ENCODE data around the gene KSR2. TPM values are rescaled to one million over a fixed set of nuclear protein-coding genes. Genes with fewer than 3 reads are reported as not detected.

Gene KSR2
- total RNA-seq, 1 experiment from 2014 or later, result 0.02 TPM

- no peak overlapping the region for H3K4me3 Mint-ChIP-seq (ENCODE audit: unreplicated experiment)
- H3K27me3 Mint-ChIP-seq (ENCODE audit: insufficient read depth, unreplicated experiment), result no peaks in the 10 kb centered on the region
- no peaks in the 10 kb centered on the region for H3K36me3 Mint-ChIP-seq (ENCODE audit: insufficient read depth, unreplicated experiment)
- TF ChIP-seq CTCF (IDR thresholded peaks at IDR 0.05; ENCODE audit: unreplicated experiment), result no peak
- CTCF ChIA-PET, result interaction anchor here (0.5 to 5.9 kb wide), 13 partner anchors 10 to 1855 kb away, joined by 3 to 41 read pairs (median 4); no protein-coding TSS in a partner anchor
- POLR2A ChIA-PET, result interaction anchor here (0.6 kb wide), 1 partner anchor 23 kb away, joined by 3 read pairs; no protein-coding TSS in a partner anchor
- no TSS peak for BruUV-seq (replicated peaks)
- intact Hi-C loops (cut with micrococcal nuclease), result loop anchor here (10.0 kb wide), 1 partner anchor 98 kb away; no protein-coding TSS in a partner anchor
- peaks cover 9% of the 10 kb centered on the region for H3K9me3 Mint-ChIP-seq (ENCODE audit: unreplicated experiment)
- H3K4me1 Mint-ChIP-seq (ENCODE audit: insufficient read depth, unreplicated experiment), result peaks cover 7% of the 10 kb centered on the region
- H3K27ac Mint-ChIP-seq (ENCODE audit: low read depth, unreplicated experiment), result no peak overlapping the region
- no peak for DNase-seq (ENCODE audit: unreplicated experiment)
These were observed 136.0 kb downstream of the KSR2 start for GRCh38 chr12:117832459-117833457.

GRCh38 chr12:117830471-117830870 lies 138.3 kb downstream of the KSR2 start:
- Mint-ChIP-seq H3K4me3 (ENCODE audit: unreplicated experiment) (no peak overlapping the region), H3K27ac (ENCODE audit: low read depth, unreplicated experiment) (no peak overlapping the region), H3K36me3 (ENCODE audit: insufficient read depth, unreplicated experiment) (no peaks in the 10 kb centered on the region), H3K9me3 (ENCODE audit: unreplicated experiment) (peaks cover 9% of the 10 kb centered on the region), H3K4me1 (ENCODE audit: insufficient read depth, unreplicated experiment) (no peaks in the 10 kb centered on the region), H3K27me3 (ENCODE audit: insufficient read depth, unreplicated experiment) (peaks cover 10% of the 10 kb centered on the region)
- ChIA-PET POLR2A (interaction anchor here (0.7 kb wide), 1 partner anchor 323 kb away, joined by 4 read pairs; no protein-coding TSS in a partner anchor), CTCF (interaction anchor here (0.5 to 5.9 kb wide), 4 partner anchors 19 to 594 kb away, joined by 3 to 41 read pairs (median 8); no protein-coding TSS in a partner anchor)
- no peak for DNase-seq (ENCODE audit: unreplicated experiment)
- BruUV-seq (replicated peaks), result no TSS peak
- intact Hi-C loops (cut with micrococcal nuclease), result loop anchor here (10.0 kb wide), 1 partner anchor 96 kb away; no protein-coding TSS in a partner anchor
- no peak for TF ChIP-seq CTCF (IDR thresholded peaks at IDR 0.05; ENCODE audit: unreplicated experiment)

- CTCF ChIA-PET, result interaction anchor here (0.7 to 5.9 kb wide), 6 partner anchors 8 to 461 kb away, joined by 3 to 41 read pairs (median 4); no protein-coding TSS in a partner anchor
- no TSS peak for BruUV-seq (replicated peaks)
- intact Hi-C loops (cut with micrococcal nuclease), result no loop called here
- H3K9me3 Mint-ChIP-seq (ENCODE audit: unreplicated experiment), result peaks cover 9% of the 10 kb centered on the region
- H3K27ac Mint-ChIP-seq (ENCODE audit: low read depth, unreplicated experiment), result no peak overlapping the region
- POLR2A ChIA-PET, result no interaction called here
- H3K4me1 Mint-ChIP-seq (ENCODE audit: insufficient read depth, unreplicated experiment), result no peaks in the 10 kb centered on the region
- DNase-seq (ENCODE audit: unreplicated experiment), result no peak
- no peaks in the 10 kb centered on the region for H3K36me3 Mint-ChIP-seq (ENCODE audit: insufficient read depth, unreplicated experiment)
- TF ChIP-seq CTCF (IDR thresholded peaks at IDR 0.05; ENCODE audit: unreplicated experiment), result no peak
- H3K4me3 Mint-ChIP-seq (ENCODE audit: unreplicated experiment), result no peak overlapping the region
- H3K27me3 Mint-ChIP-seq (ENCODE audit: insufficient read depth, unreplicated experiment), result peaks cover 12% of the 10 kb centered on the region
These were observed 139.7 kb downstream of the KSR2 start for GRCh38 chr12:117829108-117829507.

GRCh38 chr12:117827660-117828059 lies 141.1 kb downstream of the KSR2 start:
- Mint-ChIP-seq H3K27ac (ENCODE audit: low read depth, unreplicated experiment) (no peak overlapping the region), H3K27me3 (ENCODE audit: insufficient read depth, unreplicated experiment) (peaks cover 12% of the 10 kb centered on the region), H3K4me1 (ENCODE audit: insufficient read depth, unreplicated experiment) (peaks cover 6% of the 10 kb centered on the region), H3K9me3 (ENCODE audit: unreplicated experiment) (peaks cover 16% of the 10 kb centered on the region), H3K36me3 (ENCODE audit: insufficient read depth, unreplicated experiment) (no peaks in the 10 kb centered on the region), H3K4me3 (ENCODE audit: unreplicated experiment) (no peak overlapping the region)
- no TSS peak for BruUV-seq (replicated peaks)
- TF ChIP-seq CTCF (IDR thresholded peaks at IDR 0.05; ENCODE audit: unreplicated experiment), result no peak
- no peak for DNase-seq (ENCODE audit: unreplicated experiment)
- POLR2A ChIA-PET, result no interaction called here
- intact Hi-C loops (cut with micrococcal nuclease), result no loop called here
- CTCF ChIA-PET, result interaction anchor here (1.5 to 2.0 kb wide), 4 partner anchors 9 to 592 kb away, joined by 6 to 15 read pairs (median 10); no protein-coding TSS in a partner anchor

Data from MCF 10A (cell line).